ENCODE data around the gene KCNIP4. TPM values are rescaled to one million over a fixed set of nuclear protein-coding genes. Genes with fewer than 3 reads are reported as not detected.
"Not testable (repeated sequence)": the region's sequence is repeated elsewhere in the genome, so short reads cannot be mapped to it uniquely, and the experiment has no call there.

KCNIP4 gene
- total and polyA plus RNA-seq, 11 donors: 0.19 TPM; not detected in 10

DNA sequence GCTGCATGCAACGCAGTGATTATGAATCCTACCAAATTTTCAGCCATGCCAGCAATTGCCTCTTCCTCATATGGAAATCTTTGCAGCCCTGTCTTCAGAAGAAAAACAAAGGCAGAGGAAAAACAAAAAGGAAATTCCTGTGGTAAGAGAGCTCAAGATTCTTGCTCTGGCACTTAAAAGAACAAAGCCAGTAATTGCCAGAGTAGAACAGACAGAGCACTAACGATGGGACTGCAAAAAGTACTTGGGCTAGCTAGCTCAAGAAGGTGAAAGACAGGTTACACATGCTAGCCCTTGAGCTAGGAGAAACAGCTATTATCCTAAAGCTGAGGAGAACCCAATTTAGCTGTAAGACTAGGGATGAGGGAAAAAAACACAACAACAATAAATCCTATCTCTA, 582.3 kb downstream of the KCNIP4 start:
- Histone ChIP-seq H3K36me3 (no peaks in the 10 kb centered on the region), H3K9me3 (no peaks in the 10 kb centered on the region), H3K4me3 (no peak overlapping the region), H3K27ac (no peak overlapping the region), H3K4me1 (no peaks in the 10 kb centered on the region), H3K27me3 (no peaks in the 10 kb centered on the region)
- DNase-seq: no peak
- no peak for TF ChIP-seq POLR2A (IDR thresholded peaks at IDR 0.05)
- TF ChIP-seq, protein P1, sequence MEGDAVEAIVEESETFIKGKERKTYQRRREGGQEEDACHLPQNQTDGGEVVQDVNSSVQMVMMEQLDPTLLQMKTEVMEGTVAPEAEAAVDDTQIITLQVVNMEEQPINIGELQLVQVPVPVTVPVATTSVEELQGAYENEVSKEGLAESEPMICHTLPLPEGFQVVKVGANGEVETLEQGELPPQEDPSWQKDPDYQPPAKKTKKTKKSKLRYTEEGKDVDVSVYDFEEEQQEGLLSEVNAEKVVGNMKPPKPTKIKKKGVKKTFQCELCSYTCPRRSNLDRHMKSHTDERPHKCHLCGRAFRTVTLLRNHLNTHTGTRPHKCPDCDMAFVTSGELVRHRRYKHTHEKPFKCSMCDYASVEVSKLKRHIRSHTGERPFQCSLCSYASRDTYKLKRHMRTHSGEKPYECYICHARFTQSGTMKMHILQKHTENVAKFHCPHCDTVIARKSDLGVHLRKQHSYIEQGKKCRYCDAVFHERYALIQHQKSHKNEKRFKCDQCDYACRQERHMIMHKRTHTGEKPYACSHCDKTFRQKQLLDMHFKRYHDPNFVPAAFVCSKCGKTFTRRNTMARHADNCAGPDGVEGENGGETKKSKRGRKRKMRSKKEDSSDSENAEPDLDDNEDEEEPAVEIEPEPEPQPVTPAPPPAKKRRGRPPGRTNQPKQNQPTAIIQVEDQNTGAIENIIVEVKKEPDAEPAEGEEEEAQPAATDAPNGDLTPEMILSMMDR (IDR thresholded peaks at IDR 0.05): no peak
- ATAC-seq: no peak
- intact Hi-C loops (cut with DNase I): no loop called here
- WGBS, 4 donors: 30 to 40% (median 35%) methylated on average over 2 of the region's 2 CpGs

DNA sequence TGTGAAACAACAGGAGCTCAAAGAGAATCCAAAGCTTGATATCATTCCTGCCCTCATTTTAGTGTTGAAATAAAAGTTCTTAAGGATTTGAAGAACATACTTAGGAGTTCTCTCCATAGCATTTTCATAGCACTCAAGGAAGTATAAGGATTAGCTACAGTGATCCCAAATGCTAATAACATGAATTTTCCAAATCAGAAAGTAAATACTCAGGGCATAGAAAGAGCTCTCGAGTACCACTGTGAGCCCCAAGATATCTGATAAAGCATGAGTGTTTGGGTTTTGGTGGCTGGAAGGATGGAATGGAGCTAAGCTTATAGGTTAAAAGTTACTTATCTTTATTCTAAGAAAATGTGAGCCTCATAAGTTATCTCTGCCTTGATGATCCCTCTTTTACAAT, 584.9 kb downstream of the KCNIP4 start:
- Histone ChIP-seq H3K27ac (no peak overlapping the region), H3K9me3 (peaks cover 0 to under 1% (median 0%) of the 10 kb centered on the region in 12 donors), H3K36me3 (no peaks in the 10 kb centered on the region), H3K4me1 (no peaks in the 10 kb centered on the region), H3K27me3 (no peaks in the 10 kb centered on the region), H3K4me3 (no peak overlapping the region)
- ATAC-seq (no peak), DNase-seq (no peak)
- TF ChIP-seq, protein P1 (IDR thresholded peaks at IDR 0.05): no peak
- no peak for TF ChIP-seq POLR2A (IDR thresholded peaks at IDR 0.05)
- intact Hi-C loops (cut with DNase I): no loop called here
- WGBS, 4 donors: 43 to 51% (median 48%) methylated on average over 1 of the region's 1 CpG

DNA sequence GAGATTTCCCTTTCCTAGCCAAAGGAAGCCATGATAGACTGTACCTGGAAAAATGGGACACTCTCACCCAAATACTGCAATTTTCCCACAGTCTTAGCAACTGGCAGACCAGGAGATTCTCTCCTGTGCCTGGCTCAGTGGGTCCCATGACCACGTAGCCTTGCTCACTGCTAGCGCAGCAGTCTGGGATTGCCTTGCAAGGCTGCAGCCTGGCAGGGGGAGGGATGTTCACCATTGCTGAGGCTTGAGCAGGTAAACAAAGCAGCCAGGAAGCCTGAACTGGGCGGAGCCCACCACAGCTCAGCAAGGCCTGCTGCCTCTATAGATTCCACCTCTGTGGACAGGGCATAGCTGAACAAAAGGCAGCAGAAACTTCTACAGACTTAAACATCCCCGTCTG, 596.2 kb downstream of the KCNIP4 start:
- H3K4me3 ChIP-seq; ATAC-seq; H3K36me3 ChIP-seq; H3K27ac ChIP-seq; intact Hi-C loops (cut with DNase I); DNase-seq; H3K27me3 ChIP-seq; H3K4me1 ChIP-seq: not testable (repeated sequence)
- H3K9me3 ChIP-seq: peaks cover 0 to 24% (median 10%) of the 10 kb centered on the region in 12 donors
- 77 to 81% (median 79%) methylated on average over 4 of the region's 4 CpGs for WGBS, 4 donors

DNA sequence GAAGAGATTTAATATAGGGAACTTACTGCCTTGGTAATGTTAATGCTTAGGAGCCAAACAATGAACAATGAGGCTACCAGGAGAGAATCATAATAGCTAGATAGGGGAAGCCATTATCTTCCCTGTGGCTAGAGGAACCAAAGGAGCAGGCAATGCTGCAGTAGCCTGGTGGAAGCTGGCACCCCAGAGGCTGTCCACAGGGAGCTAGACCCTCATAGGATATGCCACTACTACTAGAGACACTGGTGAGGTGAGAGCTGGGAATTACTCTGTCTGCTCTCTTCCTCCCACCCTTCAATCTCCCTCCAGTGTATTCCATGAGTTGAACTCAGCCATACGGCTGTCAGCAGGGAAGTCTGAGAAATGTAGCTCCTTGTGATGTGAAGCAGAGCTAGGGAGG, 601.4 kb downstream of the KCNIP4 start:
- 5 to 20% (median 15%) methylated on average over 1 of the region's 1 CpG for WGBS, 4 donors
- intact Hi-C loops (cut with DNase I): no loop called here
- H3K27me3 ChIP-seq: no peaks in the 10 kb centered on the region
- peaks cover 0 to 15% (median 8%) of the 10 kb centered on the region in 12 donors for H3K9me3 ChIP-seq
- TF ChIP-seq POLR2A (IDR thresholded peaks at IDR 0.05): no peak
- TF ChIP-seq, protein P1 (IDR thresholded peaks at IDR 0.05): no peak
- no peaks in the 10 kb centered on the region for H3K4me1 ChIP-seq
- no peak overlapping the region for H3K27ac ChIP-seq
- DNase-seq (no peak), ATAC-seq (no peak)
- H3K4me3 ChIP-seq: no peak overlapping the region
- H3K36me3 ChIP-seq: no peaks in the 10 kb centered on the region

DNA sequence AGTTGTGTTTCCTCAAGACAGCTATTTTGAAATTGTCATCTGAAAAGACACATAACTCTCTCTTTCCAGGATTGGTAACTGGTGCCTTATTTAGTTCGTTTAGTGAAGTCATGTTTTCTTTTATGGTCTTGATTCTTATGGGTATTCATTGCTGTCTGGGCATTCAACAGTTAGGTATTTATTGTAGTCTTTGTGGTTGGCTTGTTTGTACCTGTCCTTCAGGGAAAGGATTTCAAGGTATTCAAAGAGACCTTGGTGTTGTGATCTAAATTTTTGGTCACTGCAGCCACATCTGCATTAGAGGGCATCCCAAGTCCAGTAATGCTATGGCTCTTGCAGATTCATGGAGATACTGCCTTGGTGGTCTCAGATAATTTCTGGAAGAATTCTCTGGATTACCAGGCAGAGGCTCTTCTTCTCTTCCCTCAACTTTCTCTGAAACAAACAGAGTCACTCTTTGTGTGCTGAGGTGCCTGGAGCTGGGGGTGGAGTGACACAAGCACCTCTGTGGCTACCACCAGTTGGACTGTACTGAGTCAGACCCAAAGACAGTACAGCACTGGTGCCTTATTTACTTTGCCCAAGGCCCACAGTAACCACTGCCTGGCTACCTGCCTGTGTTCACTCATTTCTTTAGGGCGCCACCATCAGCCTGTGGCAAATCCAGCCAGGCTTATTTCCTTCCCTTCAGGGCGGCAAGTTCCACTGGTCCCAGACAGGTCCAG, 620.4 kb downstream of the KCNIP4 start:
- DNase-seq (no peak), ATAC-seq (no peak)
- intact Hi-C loops (cut with DNase I): no loop called here
- no peaks in the 10 kb centered on the region for H3K27me3 ChIP-seq
- WGBS, 4 donors: 69 to 79% (median 74%) methylated on average over 3 of the region's 3 CpGs
- TF ChIP-seq, protein P1 (IDR thresholded peaks at IDR 0.05): no peak
- TF ChIP-seq POLR2A (IDR thresholded peaks at IDR 0.05): no peak
- no peak overlapping the region for H3K4me3 ChIP-seq
- no peaks in the 10 kb centered on the region for H3K36me3 ChIP-seq
- H3K4me1 ChIP-seq: no peaks in the 10 kb centered on the region
- H3K27ac ChIP-seq: no peak overlapping the region
- H3K9me3 ChIP-seq: peaks cover 0 to 42% (median 8%) of the 10 kb centered on the region in 12 donors

All from heart left ventricle (tissue), 16 donors.